B cell (primary cell): ENCODE results near the gene KLHL25. TPM values are rescaled to one million over a fixed set of nuclear protein-coding genes. Genes with fewer than 3 reads are reported as not detected.

Experiments used
- ATAC-seq: fragments of 200-7000 bp; cut with Tn5 transposase; one replicate; pipeline ENCODE4 v1.10.0; 2021; ENCODE audit warnings: low read depth, mild to moderate bottlenecking, moderate number of reproducible peaks, moderate library complexity
- CTCF ChIA-PET: fragments of 350-600 bp; sonication (Branson Sonifier 250); formaldehyde crosslinking; loops from one replicate; lab custom pipeline; 2021; ENCODE audit warnings: antibody characterized with exemption, inconsistent platforms; lab: Charles Lee
- POLR2A ChIA-PET: fragments of 350-600 bp; sonication (Branson Sonifier 250); formaldehyde crosslinking; loops from one replicate; lab custom pipeline; 2021; ENCODE audit warnings: antibody characterized with exemption; lab: Charles Lee
- DNase-seq: peaks from one replicate; pipeline ENCODE4 v3.0.0; 2013
- H2AFZ ChIP-seq: 2 replicates; pipeline ENCODE4 v1.6.1; 2012; ENCODE audit warnings: mild to moderate bottlenecking, low read depth, low read length; ENCODE audit not compliant: insufficient read depth, poor library complexity, severe bottlenecking
- H3K27ac ChIP-seq, 2 donors: 1 replicate in 1 of 2; 2 replicates in 1 of 2; pipeline ENCODE4 v1.5.1; 2012 to 2013; ENCODE audit warnings: low read length in 2 of 2, mild to moderate bottlenecking in 2 of 2, moderate library complexity in 1 of 2
- H3K27me3 ChIP-seq, 4 experiments: fragments of 200-600 bp in 1 of 4; sonication (generic) in 1 of 4; replicated peaks in 1 of 4; 1 replicate in 2 of 4; 2 replicates in 2 of 4; pipeline versions ENCODE4 v1.6.1 to v1.7.0; 2013 to 2016; ENCODE audit warnings: low read length in 3 of 4, mild to moderate bottlenecking in 2 of 4, mixed read lengths in 1 of 4, moderate library complexity in 1 of 4; ENCODE audit not compliant: insufficient read depth in 4 of 4, control insufficient read depth in 3 of 4; ENCODE audit errors: control extremely low read depth in 1 of 4
- H3K36me3 ChIP-seq, 2 experiments: replicated peaks in 1 of 2; 1 replicate in 1 of 2; 2 replicates in 1 of 2; pipeline versions ENCODE4 v1.6.1 to v1.7.1; 2013; ENCODE audit warnings: low read length in 1 of 2; ENCODE audit not compliant: insufficient read depth in 2 of 2, control insufficient read depth in 1 of 2; ENCODE audit errors: control extremely low read depth in 1 of 2, extremely low read depth in 1 of 2
- H3K4me1 ChIP-seq, 2 donors: fragments of 200-600 bp in 1 of 2; sonication (generic) in 1 of 2; 1 replicate in 1 of 2; 2 replicates in 1 of 2; pipeline versions ENCODE4 v1.5.1 to v1.6.1; 2013 to 2017; ENCODE audit warnings: low read length in 2 of 2; ENCODE audit not compliant: control insufficient read depth in 2 of 2, insufficient read depth in 2 of 2
- H3K4me2 ChIP-seq: replicated peaks from 2 replicates; pipeline ENCODE3; 2012; ENCODE audit warnings: mild to moderate bottlenecking, low read depth, low read length; ENCODE audit not compliant: poor library complexity, severe bottlenecking
- H3K4me3 ChIP-seq, 5 experiments: fragments of 200-600 bp in 1 of 5; sonication (generic) in 1 of 5; 1 replicate in 3 of 5; 2 replicates in 2 of 5; pipeline versions ENCODE4 v1.5.1 to v1.7.0; 2011 to 2016; ENCODE audit warnings: low read length in 4 of 5, mild to moderate bottlenecking in 4 of 5, low read depth in 2 of 5, control low read depth in 1 of 5, moderate library complexity in 1 of 5; ENCODE audit not compliant: insufficient read depth in 1 of 5; ENCODE audit errors: control extremely low read depth in 1 of 5, extremely low read depth in 1 of 5
- H3K79me2 ChIP-seq: fragments of 200-600 bp; sonication (generic); one replicate; pipeline ENCODE4 v1.6.0; 2016; ENCODE audit warnings: low read length; ENCODE audit not compliant: control insufficient read depth, insufficient read depth
- H3K9ac ChIP-seq: fragments of 200-600 bp; sonication (generic); 2 replicates; pipeline ENCODE4 v1.6.1; 2017; ENCODE audit warnings: mild to moderate bottlenecking, low read length, moderate library complexity
- H3K9me3 ChIP-seq, 3 donors: one replicate each; pipeline versions ENCODE4 v1.6.1 to v1.7.1; 2013; ENCODE audit warnings: low read length in 2 of 3; ENCODE audit not compliant: control insufficient read depth in 2 of 3, insufficient read depth in 1 of 3; ENCODE audit errors: control extremely low read depth in 1 of 3
- H4K20me1 ChIP-seq: 2 replicates; pipeline ENCODE4 v1.6.0; 2012; ENCODE audit warnings: mild to moderate bottlenecking, low read length; ENCODE audit not compliant: insufficient read depth, control insufficient read depth, poor library complexity, severe bottlenecking
- H3K27ac Mint-ChIP-seq: one replicate; pipeline ENCODE4 v1.8.0; 2021; ENCODE audit warnings: mixed read lengths
- H3K27me3 Mint-ChIP-seq: one replicate; pipeline ENCODE4 v1.8.0; 2021; ENCODE audit warnings: mixed read lengths
- H3K4me1 Mint-ChIP-seq: one replicate; pipeline ENCODE4 v1.8.0; 2021; ENCODE audit warnings: mixed read lengths
- H3K4me3 Mint-ChIP-seq: one replicate; pipeline ENCODE4 v1.8.0; 2021; ENCODE audit warnings: mixed read lengths
- H3K9me3 Mint-ChIP-seq: one replicate; pipeline ENCODE4 v1.8.0; 2022; ENCODE audit warnings: mixed read lengths; ENCODE audit not compliant: insufficient read depth
- EZH2 ChIP-seq: IDR thresholded peaks from 2 replicates; pipeline ENCODE4 v1.6.1; 2012; ENCODE audit warnings: borderline replicate concordance, low read depth, mild to moderate bottlenecking, moderate library complexity, low read length; ENCODE audit not compliant: insufficient read depth, poor library complexity, severe bottlenecking
- WGBS: methylation state at CpG from one replicate; pipeline ENCODE4 v1.1.5; 2013; ENCODE audit warnings: missing lambda C conversion rate; ENCODE audit not compliant: insufficient coverage; 5-methylcytosine and 5-hydroxymethylcytosine counted together
- intact Hi-C: fragments of 100-400 bp; cut with micrococcal nuclease; formaldehyde crosslinking; loops from one replicate; pipeline ENCODE4 v1.10.0; 2022
- polyA plus RNA-seq: library from polyadenylated mRNA; depleted of rRNA; stranded (reverse); fragments of >200 nt; gene quantifications from 2 replicates; pipeline ENCODE4 v1.2.3, GENCODE V29; 2012
- total RNA-seq, 2 donors: library from RNA; stranded (reverse); fragments of 120-200 nt in 1 of 2; gene quantifications; 1 replicate in 1 of 2; 2 replicates in 1 of 2; pipeline versions ENCODE4 v1.2.3 to v1.2.4, GENCODE V29; 2013 to 2022
- TF ChIP-seq, protein P1 (sequence below): fragments of 200-600 bp; IDR thresholded peaks from one replicate; pipeline ENCODE4 v1.8.0; 2022; ENCODE audit warnings: antibody characterized with exemption, mild to moderate bottlenecking

KLHL25 gene
- total and polyA plus RNA-seq, 2 donors (not counting 1 experiment from before 2014, with no cell fraction given): 1.1 to 3.3 TPM

DNA sequence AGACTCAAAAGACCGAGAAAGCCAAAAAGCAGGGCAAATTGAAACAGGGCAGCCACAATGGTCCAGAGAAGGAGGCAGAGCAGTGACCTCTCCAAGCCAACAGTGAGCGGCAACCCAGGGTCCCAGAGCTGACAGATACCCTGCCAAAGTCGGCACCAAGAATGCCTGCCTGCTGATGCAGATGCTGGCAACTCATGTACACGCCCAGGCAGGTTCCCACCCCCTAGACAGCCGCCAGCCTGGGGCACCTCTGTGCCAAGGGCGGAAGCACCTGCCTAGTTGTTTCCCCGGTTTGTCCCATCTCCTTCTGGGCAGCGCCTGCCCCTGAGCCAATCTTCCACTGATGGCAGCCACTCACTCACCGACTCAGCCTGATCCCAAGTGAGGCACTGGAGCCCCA is 22.1 kb downstream of the KLHL25 start:
- H3K79me2 ChIP-seq: peaks cover 6% of the 10 kb centered on the region
- intact Hi-C loops: no loop called here
- DNase-seq (no peak), ATAC-seq (no peak)
- H3K9ac ChIP-seq: no peak overlapping the region
- H3K36me3 ChIP-seq: no peaks in the 10 kb centered on the region
- H3K27ac ChIP-seq: no peak overlapping the region
- H2AFZ ChIP-seq: no peak overlapping the region
- Mint-ChIP-seq H3K9me3 (no peaks in the 10 kb centered on the region), H3K4me1 (no peaks in the 10 kb centered on the region), H3K27ac (no peak overlapping the region), H3K27me3 (no peaks in the 10 kb centered on the region), H3K4me3 (no peak overlapping the region)
- ChIA-PET CTCF (no interaction called here), POLR2A (no interaction called here)
- H3K4me3 ChIP-seq: no peak overlapping the region
- TF ChIP-seq EZH2: no peak
- TF ChIP-seq, protein P1, sequence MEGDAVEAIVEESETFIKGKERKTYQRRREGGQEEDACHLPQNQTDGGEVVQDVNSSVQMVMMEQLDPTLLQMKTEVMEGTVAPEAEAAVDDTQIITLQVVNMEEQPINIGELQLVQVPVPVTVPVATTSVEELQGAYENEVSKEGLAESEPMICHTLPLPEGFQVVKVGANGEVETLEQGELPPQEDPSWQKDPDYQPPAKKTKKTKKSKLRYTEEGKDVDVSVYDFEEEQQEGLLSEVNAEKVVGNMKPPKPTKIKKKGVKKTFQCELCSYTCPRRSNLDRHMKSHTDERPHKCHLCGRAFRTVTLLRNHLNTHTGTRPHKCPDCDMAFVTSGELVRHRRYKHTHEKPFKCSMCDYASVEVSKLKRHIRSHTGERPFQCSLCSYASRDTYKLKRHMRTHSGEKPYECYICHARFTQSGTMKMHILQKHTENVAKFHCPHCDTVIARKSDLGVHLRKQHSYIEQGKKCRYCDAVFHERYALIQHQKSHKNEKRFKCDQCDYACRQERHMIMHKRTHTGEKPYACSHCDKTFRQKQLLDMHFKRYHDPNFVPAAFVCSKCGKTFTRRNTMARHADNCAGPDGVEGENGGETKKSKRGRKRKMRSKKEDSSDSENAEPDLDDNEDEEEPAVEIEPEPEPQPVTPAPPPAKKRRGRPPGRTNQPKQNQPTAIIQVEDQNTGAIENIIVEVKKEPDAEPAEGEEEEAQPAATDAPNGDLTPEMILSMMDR: no peak
- H3K9me3 ChIP-seq: peaks cover 0 to 2% (median 0%) of the 10 kb centered on the region in 3 donors
- no peaks in the 10 kb centered on the region for H3K4me1 ChIP-seq
- 95% methylated on average over 9 of the region's 9 CpGs for WGBS
- no peaks in the 10 kb centered on the region for H4K20me1 ChIP-seq
- no peaks in the 10 kb centered on the region for H3K27me3 ChIP-seq
- no peak overlapping the region for H3K4me2 ChIP-seq

DNA sequence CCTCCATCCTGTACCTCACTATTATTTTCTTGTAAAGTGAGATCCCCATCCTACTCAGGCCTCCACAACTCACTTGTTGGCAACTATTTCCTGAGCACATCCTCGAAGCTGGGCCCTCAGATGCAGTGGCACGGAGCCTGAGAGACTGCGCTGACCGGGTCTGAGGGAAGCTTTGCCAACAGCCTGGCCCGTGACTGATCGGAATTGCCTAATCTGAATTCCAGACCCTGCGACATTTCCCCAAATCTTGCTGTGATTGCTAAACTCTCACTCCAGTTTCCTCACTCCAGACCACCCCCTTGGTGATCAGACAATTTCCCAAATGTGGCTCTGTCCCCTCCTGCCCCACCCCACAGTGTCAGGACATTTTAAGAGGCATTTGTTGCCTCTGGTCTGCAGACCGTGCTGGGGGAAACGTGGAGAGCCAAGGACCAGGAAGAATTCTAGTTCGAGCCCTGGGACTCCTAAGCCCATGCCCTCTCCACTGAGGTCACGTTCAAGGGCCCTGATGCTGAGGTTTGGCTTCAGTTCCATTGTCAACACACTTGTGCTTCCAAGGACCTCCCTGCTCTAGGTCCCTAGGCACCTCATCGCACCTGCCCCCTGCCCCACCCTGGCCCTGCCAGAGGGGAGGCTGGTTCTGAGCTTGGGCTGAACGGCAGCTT is 22.8 kb downstream of the KLHL25 start:
- intact Hi-C loops: no loop called here
- Histone ChIP-seq H3K4me3 (no peak overlapping the region), H3K4me2 (no peak overlapping the region), H3K79me2 (peaks cover 6% of the 10 kb centered on the region), H3K4me1 (no peaks in the 10 kb centered on the region), H3K36me3 (no peaks in the 10 kb centered on the region), H3K9ac (no peak overlapping the region), H3K27ac (no peak overlapping the region), H2AFZ (no peak overlapping the region), H4K20me1 (no peaks in the 10 kb centered on the region), H3K27me3 (no peaks in the 10 kb centered on the region), H3K9me3 (peaks cover 0 to 2% (median 0%) of the 10 kb centered on the region in 3 donors)
- ChIA-PET POLR2A (no interaction called here), CTCF (no interaction called here)
- TF ChIP-seq, protein P1: no peak
- TF ChIP-seq EZH2: no peak
- H3K4me1 Mint-ChIP-seq: no peaks in the 10 kb centered on the region
- H3K4me3 Mint-ChIP-seq: no peak overlapping the region
- no peak overlapping the region for H3K27ac Mint-ChIP-seq
- WGBS: 93% methylated on average over 13 of the region's 13 CpGs
- no peak for DNase-seq
- no peaks in the 10 kb centered on the region for H3K9me3 Mint-ChIP-seq
- H3K27me3 Mint-ChIP-seq: no peaks in the 10 kb centered on the region
- ATAC-seq: no peak
